CD4-positive, alpha-beta T cell treated with Interleukin-17A for 4 hours (primary cell): ENCODE results near the gene RGS16.

Experiments
- DNase-seq: peaks from one replicate; pipeline ENCODE4 v3.0.0-alpha.2; 2020; ENCODE audit warnings: mixed read lengths

RGS16 gene

DNA sequence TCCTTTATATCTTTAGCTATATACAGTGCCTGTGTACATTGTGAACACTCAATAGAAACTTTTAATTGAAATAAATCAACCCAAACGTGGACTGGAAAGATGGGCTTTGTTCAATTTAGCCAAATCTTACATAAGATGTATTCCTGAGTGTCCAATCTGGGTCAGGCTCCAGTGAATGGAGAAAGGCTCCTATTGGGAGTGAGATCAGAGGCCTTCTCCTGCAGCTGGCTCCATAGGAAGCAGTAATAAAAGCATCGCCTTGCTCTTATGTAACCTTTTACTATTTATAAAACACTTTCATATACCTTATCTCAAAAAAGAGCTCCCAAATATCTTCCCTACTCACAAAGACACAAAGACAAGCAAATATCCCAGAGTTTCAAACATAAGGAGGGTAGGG lies 24.9 kb upstream of the RGS16 start:
- no peak for DNase-seq

DNA sequence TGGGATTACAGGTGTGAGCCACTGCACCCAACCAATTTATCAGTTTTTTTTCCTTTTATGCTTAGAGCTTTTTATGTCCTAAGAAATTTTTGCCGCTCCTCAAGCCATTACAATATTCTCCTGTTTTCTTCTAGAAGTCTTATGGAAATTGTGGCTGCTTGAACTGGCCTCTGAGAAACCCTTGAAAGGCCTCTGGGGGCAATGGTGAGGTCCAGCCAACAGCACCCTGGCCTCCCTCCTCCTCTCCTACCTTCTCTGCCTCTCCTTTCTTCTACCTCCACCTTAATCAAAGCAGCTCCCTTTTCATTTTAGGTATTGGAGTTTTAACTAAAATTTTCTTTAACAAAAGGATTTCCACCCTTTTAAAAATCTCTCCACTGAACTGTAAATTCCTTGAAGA lies 24.5 kb upstream of the RGS16 start:
- no peak for DNase-seq

DNA sequence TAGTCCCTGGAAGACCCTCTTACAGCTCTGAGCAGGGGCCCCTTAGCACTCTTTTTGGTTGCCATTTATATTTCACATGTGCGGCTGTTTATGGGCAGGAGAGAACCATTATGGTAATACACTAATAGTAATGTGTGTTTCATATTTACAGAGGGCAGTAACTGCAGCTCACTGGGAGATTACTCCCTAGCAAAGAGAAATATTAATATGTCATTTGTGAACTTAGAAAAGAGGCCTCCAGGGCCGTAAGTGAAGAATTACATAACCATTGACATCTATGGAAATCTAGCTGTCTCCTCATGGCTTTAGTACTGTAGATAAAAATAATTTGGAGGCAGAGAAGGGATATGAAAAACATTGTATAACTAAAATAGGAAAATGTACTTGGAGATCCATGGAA lies 23.4 kb upstream of the RGS16 start:
- DNase-seq = no peak

DNA sequence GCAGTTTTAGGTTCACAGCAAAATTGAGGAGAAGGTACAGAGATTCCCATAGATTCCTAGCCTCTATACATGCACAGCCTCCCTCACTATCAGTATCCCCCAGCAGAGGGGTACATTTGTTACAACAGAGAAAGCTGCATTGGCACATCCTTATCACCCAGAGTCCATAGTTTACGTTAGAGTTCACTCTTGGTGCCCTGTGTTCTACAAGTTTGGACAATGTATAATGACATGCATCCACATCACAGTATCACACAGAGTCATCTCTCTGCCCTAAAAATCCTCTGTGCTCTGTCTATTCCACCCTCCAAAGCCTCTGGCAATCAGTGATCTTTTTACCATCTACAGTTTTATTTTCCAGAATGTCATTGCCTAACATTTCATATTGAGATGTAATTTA lies 22.3 kb upstream of the RGS16 start:
- DNase-seq = no peak

DNA sequence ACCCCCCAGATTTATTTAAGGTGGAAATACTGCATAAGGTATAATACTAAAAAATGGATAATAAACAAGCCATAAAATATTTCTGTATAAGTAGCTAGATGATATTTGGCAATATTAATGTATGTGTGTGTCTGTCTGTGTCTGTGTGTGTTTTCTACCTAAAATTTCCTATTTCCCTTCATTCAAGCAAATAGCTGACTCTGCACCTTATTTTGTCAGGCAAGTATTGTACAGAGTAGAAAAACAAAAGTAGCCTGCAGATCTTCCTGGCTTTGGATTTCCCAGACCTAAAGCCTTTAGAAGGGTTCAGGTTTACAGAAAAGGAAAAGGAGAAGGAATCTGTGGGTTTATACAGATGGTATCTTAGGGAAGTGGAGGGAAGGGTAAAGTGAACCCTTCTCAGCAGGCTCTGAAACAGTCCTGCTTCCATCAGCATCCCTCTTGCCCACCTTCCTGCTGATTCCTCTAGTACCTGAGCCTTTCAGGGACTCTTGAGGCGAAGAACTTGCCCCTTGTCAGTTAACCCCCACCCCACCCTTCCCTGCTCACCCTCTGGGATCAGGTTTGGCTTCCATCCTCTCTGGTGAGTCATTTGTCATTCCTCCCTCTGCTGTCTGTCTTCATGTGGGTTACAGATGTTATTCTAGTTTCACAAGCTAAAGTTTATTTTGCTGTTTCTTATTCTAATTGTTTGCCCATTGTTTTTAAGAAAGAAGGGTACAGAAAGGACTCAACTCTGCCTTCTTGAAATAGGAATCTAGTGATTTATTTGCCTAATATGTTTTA lies 21.7 kb upstream of the RGS16 start:
- no peak for DNase-seq

DNA sequence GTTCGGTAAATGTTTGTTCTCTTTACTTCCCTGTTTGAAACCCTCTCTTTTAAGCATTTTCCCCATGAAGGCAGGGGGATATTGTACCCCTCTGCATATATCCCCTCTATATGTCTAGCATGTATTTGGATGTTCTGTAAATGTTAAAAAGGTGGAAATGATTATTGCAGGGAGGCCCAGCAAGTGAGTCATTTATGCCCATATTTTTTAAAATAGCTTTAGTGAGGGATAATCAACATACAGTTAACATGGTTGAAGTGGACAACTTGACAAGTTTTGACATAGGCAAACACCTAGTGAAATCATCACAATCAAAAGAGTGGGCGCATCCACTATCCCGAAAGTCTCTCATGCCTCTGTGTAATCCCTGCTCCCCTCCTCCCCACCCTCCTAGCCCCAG lies 20.8 kb upstream of the RGS16 start:
- DNase-seq = no peak

DNA sequence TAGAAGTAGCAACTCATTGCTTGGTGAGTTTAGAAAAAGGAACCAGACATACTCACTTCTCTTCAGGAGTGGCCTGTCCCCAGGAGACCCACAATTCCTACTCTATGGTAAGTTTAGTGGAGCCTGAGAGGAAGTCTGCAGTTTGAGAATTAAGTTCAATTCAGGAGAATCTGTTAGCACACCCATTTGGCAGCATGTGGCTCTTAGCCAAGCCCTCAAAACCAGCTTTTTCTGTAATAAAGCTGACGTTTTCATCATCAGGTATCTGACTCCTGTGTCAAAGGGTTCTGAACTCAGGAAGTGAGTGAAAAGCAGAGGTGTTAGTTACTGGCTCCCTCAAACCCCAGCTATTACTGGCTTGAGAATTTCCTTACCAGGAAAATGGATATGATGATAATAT lies 20.4 kb upstream of the RGS16 start:
- DNase-seq = peak; percentile 38

DNA sequence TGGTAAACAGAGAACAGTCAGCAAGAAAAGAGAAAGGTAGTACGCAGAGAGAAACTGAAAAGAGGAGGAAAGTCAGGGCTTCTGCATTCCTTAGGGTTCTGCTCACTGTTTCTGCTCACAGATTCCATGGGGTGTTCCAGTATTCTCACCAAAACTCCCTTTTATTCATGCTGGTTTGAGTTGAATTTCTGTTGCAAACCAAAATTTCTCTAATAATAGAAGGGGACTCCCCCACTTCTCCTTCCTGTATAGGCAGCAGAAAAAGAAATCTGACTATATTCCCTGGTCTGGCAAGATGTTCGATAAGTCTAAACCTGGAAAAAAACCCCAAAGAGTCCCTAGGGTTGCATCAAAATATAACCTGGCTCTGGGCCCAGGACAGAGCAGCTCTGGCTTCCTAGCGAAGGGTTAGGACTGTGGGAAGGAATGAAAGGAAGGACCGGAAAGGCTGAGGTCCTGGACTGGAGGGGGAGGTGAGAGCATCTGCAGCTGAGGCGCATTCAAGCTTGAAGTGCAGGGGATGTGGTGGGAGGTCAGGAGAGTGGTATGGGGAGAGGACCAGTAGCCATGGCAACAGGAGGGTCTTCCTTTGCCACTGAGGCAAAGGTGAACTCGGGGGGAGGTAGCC lies 18.8 kb upstream of the RGS16 start:
- no peak for DNase-seq

DNA sequence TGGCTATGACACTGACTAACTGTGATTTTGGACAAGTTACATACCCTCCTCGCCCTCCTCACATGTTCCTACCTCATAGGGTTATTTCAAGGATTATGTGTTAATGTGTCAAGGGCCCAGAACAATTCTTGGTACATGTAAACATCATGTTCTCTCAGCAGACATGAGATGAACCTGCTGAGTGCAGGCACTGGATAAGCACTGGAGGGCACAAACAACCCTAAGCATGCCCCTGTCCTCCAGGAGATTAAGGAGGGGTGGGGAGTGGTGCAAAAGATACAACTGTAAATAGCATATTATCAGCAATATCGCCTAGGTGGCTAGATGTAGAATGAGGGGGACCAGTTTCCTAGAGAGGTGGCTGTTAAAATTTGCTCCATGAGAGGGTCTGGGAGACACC lies 17.7 kb upstream of the RGS16 start:
- no peak for DNase-seq

DNA sequence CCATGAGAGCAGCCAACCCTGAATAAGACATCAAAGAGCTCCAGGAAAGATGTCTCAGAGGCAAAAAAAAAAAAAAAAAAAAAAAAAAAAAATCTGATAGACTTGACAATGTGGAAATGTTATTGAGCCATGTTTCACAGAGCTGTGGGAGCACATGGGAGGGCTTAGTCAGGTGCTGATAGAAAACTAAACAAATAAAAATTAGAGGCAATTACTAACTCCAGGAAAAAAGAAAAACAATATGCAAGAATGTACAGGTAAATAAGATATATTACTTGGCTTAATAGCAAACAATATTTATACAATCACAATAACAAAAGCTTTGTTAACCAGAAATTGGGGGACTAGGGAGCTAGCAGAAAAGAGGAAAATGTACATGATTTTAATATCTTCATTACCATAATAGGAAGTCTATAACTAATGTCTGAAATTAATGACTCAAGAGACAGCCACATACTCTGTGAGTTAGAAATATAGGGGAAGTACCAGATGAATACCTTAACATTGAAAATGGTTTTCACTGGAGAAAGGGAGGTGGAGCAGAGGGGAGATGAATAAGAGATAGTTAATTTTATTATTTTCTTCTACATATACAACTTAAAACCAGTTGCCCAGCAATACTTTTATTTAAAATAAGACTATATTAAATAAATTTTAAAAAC lies 16.9 kb upstream of the RGS16 start:
- no peak for DNase-seq

DNA sequence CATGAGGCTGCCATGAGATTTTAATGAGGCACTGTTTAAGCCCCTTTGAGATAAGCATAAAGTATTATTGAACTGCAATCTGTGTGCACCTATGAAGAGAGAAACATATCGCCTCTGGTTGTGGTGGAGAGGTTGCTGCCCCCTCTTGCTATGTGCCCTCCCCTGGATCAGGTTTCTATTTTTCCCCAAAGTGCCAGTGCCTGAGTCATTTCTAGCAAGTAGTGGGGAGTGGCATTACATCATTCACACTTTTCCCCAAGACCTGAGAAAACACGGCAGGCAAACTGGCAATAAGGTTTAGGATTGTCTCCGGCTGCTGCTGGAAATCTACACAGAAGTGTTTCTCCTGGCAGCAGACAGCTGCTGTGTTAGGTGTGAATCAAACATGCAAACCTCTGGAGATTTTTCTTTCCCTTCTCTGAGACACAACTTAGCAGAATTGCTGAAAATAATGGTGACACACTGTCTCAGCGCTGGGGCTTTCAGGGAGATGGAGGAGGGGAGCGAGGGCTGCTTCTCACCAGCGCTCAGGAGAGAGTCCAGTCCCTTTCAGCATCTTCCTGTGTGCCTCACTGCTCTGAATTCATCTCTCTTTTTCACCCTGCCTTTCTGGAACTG lies 13.7 kb upstream of the RGS16 start:
- DNase-seq = no peak

DNA sequence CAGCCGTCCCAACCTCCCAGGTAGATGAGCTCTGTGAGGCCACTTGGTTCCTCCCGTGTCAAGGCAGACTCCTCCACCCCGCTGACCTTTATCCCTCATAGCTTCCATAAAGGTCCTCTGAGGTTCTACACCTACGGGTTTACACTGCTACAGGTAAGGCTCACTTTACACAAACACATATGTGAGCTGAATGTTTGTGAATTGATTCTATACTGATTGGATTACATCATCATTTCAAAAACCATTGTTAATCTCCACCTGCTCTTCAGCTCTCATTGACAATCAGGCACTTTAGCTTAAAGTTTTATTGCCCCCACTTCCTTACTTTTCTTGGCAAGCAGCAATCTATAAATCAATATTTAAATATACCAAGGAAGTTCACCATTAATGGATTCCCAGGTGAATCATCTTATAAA lies 12.8 kb upstream of the RGS16 start:
- no peak for DNase-seq

DNA sequence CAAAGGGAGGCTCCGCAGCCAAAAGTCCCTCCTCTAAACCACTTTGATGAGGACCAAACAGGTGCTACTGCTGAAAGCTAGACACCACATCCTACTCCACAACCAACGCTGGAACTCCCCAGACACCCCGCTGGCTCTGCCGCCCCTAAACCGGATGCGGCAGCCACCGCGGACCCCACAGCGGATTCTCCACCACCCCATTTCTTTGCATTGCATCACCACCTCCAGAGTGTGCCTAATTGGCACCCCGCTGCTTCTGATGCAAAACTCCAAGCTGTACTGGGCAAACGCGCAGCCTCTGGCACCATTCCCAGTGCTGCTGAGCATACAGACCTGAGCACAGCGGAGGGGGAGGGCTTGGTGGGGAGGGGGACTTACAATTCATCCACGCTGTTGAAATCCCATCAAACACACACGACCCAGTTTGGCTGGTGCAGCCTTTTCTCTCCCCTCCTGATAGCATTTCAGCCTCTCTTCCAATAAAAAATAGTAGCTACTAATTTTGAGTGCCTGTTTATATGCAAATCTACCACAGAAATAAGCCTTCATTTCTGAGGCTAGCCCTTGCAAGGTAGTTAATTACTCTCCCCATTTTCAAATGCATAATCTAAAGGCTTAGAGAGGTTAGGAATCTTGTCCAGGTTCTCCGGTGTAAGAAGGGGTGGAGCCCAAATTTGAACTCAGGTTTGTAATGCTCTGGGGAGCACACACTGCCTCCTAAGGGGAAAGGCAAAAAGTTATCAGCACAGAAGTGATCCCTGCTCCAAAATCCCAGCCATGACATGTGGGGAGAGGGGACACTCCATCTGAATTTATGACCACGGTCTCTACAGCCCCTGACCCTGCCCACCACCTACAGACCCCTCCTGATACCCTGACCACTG lies 12.2 kb upstream of the RGS16 start:
- peak; percentile 84 for DNase-seq

DNA sequence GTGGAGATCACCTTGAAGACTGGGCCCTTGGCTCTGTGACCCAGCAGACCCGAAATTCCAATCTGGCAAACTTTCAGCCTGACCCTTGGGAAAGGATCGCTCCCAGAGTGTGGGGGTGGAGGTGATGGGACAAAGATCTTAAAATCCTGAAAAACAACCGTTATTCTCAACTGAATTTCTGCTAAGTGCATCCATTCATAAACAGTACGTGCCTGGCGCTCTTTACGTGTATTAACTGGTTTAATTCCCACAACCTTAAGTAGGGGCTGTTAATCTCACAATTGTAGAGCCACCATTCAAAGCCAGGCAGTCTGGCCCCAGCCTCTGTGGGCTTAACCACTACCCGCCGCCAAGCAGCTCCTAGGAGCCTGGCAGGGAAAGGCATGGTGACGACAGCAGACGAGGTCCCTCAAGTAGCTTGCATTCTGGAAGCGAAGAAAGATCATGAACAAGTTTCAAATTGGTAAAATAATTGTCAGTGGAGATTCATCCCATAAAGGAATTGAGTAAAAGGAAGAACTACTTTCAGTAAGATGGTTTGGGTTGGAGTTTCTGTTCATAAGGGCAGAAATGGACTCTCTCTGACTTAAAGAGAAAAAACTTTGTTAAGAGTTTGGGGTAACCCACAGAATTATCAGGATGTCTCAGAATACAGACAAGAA lies 11.4 kb upstream of the RGS16 start:
- peak; percentile 35 for DNase-seq

DNA sequence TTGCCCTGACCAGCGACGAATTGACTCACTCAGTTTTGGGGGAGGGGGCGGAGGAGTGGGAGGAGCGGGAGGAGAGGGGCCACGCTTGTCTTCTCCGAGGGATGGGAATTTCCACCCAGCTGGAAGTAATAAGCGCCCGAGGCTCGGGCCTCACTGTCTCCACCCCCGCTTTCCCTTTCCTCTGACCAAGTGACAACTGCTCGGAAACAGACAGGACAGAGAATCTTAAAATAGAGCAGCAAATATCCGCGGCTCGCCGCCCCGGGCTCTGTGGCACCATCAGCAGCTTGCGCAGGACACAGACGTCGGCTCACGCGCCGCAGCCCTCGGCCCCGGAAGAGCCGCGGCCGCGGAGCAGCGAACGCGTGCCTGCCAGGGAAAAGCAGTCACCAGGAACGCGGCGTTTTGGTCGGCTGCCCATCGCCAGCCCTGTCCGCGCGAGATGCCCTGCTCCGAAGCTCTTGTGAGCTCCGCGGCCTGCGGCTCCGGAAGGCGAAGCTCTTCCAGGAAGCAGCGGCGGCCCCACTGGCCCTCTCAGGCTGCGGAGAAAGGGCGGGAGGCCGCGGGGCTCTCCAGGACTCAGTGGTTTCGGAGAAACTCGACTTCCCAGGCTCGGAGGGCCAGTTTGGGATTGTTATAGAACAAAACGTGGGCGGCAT lies 10.7 kb upstream of the RGS16 start:
- peak; percentile 62 for DNase-seq

DNA sequence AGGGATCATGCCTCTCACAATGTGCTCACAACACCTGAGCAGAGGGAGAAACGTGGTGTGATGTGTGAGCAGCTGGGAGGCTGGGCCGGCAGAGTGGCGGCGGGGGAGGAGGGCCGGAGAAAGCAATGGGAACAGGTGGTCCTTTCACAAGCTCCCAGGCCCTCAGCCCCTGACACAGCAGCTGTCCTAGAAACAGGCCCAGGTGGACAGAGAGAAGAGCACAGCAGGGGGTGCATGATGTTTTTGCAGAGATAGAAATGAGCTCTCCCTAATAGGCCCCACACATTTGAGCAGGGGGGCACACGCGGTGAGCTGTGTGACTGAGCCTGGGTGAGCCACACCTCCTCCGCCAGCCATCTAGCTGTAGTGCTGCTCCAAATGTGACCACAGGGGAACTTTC lies 7.6 kb upstream of the RGS16 start:
- DNase-seq = no peak

DNA sequence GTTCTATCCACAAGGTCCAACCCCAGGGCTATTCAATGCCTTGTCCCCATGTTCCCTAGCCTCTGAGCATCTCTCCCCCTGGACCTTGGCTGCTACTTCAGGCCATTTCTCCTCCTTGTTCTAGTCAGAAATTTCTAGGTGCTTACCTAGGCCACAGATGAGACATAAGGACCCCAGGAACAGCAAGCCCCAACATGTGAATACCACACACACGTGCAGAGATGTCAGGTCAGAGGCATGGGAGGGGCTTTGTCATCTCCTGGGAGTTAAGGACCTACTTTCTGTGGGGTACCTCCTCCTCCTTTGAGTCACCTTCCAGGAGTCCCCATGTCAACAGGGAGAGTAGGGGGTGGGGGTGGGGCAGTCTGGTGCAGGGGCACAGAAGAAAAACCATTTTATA lies 7.1 kb upstream of the RGS16 start:
- DNase-seq = no peak

DNA sequence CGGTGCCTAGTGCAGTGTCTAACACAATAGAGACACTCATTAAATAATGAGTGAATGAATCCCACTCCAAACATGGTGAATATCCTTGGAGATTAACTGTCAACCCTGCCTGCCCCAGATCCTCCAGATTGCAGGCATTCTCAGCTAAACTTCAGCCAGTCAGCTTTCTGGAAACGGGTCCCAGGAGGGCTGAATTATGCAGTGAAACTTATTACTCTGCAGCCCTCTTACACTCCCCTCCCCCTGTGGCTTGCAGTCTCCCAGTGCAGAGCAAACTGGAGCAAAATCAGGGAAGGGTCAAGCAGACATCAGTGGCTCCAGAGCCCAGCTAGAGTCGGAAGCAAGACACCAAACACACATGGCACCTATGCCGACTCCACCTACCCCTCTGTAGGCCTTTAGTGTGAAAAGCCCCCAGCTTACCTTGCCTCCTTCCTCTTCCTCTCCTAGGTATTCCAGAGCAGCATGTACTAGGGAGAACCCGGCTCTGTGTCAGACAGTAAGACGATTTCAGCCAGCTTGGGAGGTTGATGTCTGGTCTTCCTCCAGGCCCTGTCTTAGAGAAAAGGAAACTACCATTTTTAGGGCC lies 6.5 kb upstream of the RGS16 start:
- DNase-seq = no peak

DNA sequence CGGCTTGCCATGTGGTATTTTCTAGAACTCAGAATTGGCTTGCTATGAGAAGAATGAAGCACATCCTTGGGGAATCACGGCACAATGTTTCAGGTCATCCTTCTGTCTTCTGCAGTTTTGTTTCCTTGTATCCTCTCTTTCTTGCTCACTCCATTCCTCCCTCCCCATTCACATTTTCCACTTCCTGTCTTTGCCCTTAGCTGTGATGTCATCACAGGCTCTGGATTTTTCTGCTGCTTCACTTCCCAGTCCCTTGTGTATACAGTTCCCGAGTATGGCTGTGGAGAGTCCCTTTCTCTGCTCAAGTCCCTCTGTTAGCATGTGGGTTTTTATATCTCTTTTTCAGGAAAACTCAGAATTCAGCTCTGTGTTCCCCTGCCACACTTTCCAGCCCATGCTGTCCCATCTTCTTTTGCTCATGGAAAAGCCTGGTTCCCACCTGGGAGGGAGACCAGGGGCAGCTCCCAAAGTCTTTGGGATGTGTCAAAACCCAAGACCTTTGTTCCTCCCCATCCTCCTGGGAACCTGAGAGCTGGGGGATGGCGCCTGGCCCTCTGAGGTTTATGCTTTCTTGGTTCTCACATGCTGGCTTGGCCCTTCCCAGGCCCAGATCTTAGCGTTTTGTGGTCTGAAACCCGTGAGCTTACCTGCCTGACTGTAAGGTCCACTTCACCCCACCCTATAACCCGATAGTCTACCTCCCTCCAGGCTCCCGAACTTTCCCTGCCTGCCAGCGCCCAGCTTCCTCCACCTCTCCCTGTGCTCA lies 4.8 kb upstream of the RGS16 start:
- DNase-seq = no peak

DNA sequence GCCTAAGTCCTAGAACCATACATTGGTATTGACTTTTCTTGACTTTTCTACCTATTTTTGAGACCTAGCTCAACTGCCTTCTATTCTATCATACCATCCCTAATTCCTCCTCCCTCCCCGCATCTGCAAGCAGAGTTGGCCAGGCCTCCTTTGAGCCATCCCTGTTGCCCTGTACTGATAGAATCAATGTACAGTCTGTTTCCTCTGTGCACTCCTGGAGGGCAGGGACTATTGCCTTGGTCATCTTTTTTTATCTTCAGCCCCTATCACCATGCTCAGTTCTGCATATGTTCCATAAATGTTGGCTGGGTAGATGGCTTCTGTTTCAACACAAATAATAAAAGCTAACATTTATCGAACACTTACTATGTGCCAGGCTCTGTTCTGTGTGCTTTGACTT lies 4.0 kb upstream of the RGS16 start:
- DNase-seq = no peak
